Measurements from ENCODE around the gene CLEC7A. TPM values are rescaled to one million over a fixed set of nuclear protein-coding genes. Genes with fewer than 3 reads are reported as not detected.

CLEC7A gene
- total RNA-seq, 3 donors from 2014 or later: 5.2 to 14.7 (median 13.8) TPM

- Histone ChIP-seq H3K27ac (no peak overlapping the region), H3K27me3 (no peaks in the 10 kb centered on the region), H3K4me1 (no peaks in the 10 kb centered on the region), H3K36me3 (no peaks in the 10 kb centered on the region), H3K9me3 (no peaks in the 10 kb centered on the region), H3K4me3 (no peak overlapping the region)
- intact Hi-C loops (cut with DNase I; ENCODE audit: low total_unique reads): no loop called here
- no peak for DNase-seq (ENCODE audit: low spot score in 2 of 2)
- TF ChIP-seq, protein P1, sequence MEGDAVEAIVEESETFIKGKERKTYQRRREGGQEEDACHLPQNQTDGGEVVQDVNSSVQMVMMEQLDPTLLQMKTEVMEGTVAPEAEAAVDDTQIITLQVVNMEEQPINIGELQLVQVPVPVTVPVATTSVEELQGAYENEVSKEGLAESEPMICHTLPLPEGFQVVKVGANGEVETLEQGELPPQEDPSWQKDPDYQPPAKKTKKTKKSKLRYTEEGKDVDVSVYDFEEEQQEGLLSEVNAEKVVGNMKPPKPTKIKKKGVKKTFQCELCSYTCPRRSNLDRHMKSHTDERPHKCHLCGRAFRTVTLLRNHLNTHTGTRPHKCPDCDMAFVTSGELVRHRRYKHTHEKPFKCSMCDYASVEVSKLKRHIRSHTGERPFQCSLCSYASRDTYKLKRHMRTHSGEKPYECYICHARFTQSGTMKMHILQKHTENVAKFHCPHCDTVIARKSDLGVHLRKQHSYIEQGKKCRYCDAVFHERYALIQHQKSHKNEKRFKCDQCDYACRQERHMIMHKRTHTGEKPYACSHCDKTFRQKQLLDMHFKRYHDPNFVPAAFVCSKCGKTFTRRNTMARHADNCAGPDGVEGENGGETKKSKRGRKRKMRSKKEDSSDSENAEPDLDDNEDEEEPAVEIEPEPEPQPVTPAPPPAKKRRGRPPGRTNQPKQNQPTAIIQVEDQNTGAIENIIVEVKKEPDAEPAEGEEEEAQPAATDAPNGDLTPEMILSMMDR (IDR thresholded peaks at IDR 0.05): no peak
- no peak for TF ChIP-seq POLR2A (IDR thresholded peaks at IDR 0.05)
- no peak for TF ChIP-seq POLR2AphosphoS5 (IDR thresholded peaks at IDR 0.05)
Measured at GRCh38 chr12:10163084-10163483, 33.1 kb upstream of the CLEC7A start.

DNA sequence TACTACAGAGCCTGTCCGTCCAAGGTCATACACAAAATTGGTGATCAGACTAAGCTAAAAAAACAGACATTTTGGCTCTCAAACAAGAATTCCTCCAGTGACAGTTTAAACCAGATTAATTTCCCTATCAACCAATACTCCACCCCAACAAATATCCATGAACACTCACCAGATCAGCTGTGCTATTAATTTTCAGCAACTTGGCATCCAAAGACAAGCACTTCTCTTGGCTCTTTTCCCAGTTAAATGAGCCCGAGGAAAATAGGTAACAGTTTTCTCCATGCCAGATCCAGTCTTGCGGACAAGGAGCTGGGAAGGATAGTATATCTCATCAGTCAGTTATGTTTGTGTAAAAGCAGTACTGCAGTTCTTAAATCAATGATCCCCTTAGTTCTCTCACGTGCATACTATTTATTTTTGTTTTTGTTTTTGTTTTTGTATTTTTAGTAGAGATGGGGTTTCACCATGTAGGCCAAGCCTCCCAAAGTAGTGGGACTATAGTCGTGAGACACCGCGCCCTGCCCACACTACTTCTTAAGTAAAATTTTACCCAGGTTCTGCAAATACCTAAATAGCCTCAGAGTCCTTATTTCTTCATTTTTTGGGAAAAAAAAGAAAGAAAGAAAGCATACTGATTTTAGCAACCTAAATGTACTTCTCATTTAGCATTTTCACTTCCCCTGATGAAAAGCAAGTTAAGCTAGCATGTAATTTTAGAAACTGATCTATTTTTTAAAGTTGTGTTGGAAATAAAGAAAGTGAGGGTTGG lies 30.8 kb upstream of the CLEC7A start:
- Histone ChIP-seq H3K27ac (no peak overlapping the region), H3K4me3 (no peak overlapping the region), H3K27me3 (no peaks in the 10 kb centered on the region)

DNA sequence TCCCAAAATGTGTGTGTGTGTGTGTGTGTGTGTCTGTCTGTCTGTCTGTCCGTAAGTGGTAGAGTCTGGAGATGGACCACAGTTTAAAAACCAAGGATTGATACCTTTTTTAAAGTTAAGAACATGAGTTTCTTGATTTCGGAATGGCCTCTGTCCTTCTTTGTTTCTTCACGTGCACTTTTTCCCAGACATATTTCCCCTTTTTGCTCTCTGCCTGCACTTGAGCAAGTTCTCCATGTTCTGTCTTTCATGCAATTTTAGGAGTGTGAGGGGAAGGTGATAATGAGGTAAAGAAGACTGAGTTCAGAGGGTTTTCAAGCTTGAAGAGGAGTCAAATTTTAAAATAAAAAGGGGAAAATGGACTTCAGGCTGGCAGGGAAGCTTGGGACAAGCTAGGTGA lies 29.3 kb upstream of the CLEC7A start:
- no peaks in the 10 kb centered on the region for H3K36me3 ChIP-seq
- H3K9me3 ChIP-seq: no peaks in the 10 kb centered on the region
- no peak overlapping the region for H3K27ac ChIP-seq
- TF ChIP-seq, protein P1 (IDR thresholded peaks at IDR 0.05): no peak
- TF ChIP-seq POLR2AphosphoS5 (IDR thresholded peaks at IDR 0.05): no peak
- no peak for TF ChIP-seq POLR2A (IDR thresholded peaks at IDR 0.05)
- H3K4me3 ChIP-seq: no peak overlapping the region
- H3K27me3 ChIP-seq: no peaks in the 10 kb centered on the region
- no peak for DNase-seq (ENCODE audit: low spot score in 2 of 2)
- H3K4me1 ChIP-seq: no peaks in the 10 kb centered on the region
- intact Hi-C loops (cut with DNase I; ENCODE audit: low total_unique reads): no loop called here

More for the DNA sequence above, 30.8 kb upstream of the CLEC7A start:
- H3K9me3 ChIP-seq: no peaks in the 10 kb centered on the region
- intact Hi-C loops (cut with DNase I; ENCODE audit: low total_unique reads): no loop called here
- TF ChIP-seq POLR2AphosphoS5 (IDR thresholded peaks at IDR 0.05): no peak
- H3K36me3 ChIP-seq: no peaks in the 10 kb centered on the region
- H3K4me1 ChIP-seq: no peaks in the 10 kb centered on the region
- DNase-seq (ENCODE audit: low spot score in 2 of 2): no peak

DNA sequence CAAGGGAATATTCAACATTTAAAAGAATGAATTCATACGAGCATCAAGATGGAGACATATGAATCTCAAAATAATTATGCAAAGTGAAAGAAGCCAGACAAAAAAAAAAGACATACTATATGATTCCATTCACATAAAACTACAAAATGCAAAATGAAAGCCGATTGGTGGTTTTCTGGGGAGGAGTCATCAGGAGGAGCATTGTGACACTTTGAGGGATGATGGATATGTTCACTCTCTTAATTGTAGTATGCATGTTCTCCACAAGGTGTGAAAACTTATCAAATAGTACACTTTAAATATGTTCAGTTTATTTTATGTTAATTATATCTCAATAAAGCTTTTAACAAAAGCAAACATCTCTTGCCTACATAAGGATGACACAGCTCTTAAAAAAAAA lies 28.4 kb upstream of the CLEC7A start:
- H3K4me3 ChIP-seq: no peak overlapping the region
- TF ChIP-seq POLR2A (IDR thresholded peaks at IDR 0.05) (no peak), POLR2AphosphoS5 (IDR thresholded peaks at IDR 0.05) (no peak)
- TF ChIP-seq, protein P1 (IDR thresholded peaks at IDR 0.05): no peak
- H3K27me3 ChIP-seq: no peaks in the 10 kb centered on the region
- no peak overlapping the region for H3K27ac ChIP-seq
- DNase-seq (ENCODE audit: low spot score in 2 of 2): no peak
- intact Hi-C loops (cut with DNase I; ENCODE audit: low total_unique reads): no loop called here
- no peaks in the 10 kb centered on the region for H3K9me3 ChIP-seq
- no peaks in the 10 kb centered on the region for H3K4me1 ChIP-seq
- H3K36me3 ChIP-seq: no peaks in the 10 kb centered on the region

GRCh38 chr12:10155966-10156365 lies 26.0 kb upstream of the CLEC7A start:
- Histone ChIP-seq H3K4me3 (no peak overlapping the region), H3K4me1 (no peaks in the 10 kb centered on the region), H3K9me3 (no peaks in the 10 kb centered on the region), H3K27ac (no peak overlapping the region), H3K36me3 (no peaks in the 10 kb centered on the region), H3K27me3 (no peaks in the 10 kb centered on the region)
- intact Hi-C loops (cut with DNase I; ENCODE audit: low total_unique reads): no loop called here
- TF ChIP-seq, protein P1 (IDR thresholded peaks at IDR 0.05): no peak
- no peak for TF ChIP-seq POLR2AphosphoS5 (IDR thresholded peaks at IDR 0.05)
- no peak for TF ChIP-seq POLR2A (IDR thresholded peaks at IDR 0.05)
- no peak for DNase-seq (ENCODE audit: low spot score in 2 of 2)
